HuH-7.5 (cell line): ENCODE data around the gene DHX16.

ENCODE experiments used
- DNase-seq: peaks from one replicate; pipeline ENCODE4 v3.0.0; 2011; ENCODE audit warnings: low spot score

The DHX16 gene

DNA sequence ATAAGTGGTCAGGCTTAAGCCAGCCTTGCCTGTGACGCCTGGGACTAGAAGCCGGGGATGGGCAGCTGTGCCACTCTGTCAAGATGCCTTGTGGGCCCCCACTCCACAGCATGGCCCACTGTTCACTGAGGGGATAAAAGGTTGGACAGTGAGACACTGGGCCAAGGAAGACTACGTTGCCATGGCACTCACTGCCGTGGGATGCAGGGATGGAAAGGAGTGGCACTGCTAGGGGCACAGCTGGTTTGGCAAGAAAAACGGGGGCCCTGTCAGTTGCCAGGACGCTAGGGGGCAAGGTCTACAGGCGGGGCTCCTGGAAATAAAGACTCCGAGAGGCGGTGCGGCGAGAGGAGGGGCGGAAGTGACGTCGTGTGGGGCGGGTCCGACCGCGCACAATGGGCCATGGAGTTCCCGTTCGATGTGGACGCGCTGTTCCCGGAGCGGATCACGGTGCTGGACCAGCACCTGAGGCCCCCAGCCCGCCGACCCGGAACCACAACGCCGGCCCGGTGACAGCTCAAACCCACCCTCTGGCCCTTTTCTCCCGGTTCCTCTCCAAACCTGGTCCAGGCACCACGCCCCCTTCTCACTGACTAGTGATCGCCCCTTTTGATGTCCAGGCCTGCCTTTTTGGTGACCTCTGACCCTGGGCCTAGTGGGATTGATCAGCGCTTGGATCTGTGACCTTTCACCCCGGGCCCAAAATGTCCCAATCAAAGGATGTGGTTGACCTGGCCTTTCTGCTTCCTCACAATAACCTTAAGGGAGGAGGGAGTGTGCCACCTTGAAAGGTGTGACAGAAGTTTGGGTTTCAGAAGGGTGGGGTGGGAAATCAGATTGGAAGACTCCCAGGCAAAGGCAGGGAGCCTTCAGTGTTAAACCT is 46.1 kb downstream of the DHX16 start, which contains the start of gene ATAT1:
Gene ATAT1 (plus strand): TSS at position 391 of the 883 bp plus-strand sequence.
- no peak for DNase-seq

DNA sequence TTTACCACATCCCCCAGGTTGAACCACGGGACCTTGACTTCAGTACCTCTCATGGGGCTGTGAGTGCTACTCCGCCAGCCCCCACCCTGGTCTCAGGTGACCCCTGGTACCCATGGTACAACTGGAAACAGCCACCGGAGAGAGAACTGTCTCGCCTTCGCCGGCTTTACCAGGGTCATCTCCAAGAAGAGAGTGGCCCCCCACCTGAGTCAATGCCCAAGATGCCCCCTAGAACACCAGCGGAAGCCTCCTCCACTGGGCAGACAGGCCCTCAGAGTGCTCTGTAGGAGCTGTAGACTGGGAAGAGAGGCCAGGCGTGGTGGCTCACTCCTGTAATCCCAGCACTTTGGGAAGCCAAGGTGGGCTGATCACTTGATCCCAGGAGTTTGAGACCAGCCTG is 47.3 kb downstream of the DHX16 start:
- DNase-seq = no peak

DNA sequence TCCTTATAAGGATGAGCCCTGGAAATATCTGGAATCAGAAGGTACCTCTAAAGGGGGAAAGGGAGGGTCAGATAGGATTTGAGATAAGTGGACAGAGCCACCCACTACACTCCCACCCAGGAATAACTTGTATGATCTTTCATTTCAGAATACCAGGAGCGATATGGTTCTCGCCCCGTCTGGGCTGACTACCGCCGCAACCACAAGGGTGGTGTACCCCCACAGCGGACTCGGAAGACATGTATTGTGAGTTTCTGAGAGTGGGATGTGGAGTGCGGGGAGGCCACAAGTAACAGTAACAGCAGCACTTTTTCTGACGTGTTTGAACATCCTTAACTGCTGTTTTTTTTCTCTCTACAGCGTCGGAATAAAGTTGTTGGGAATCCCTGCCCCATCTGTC is 53.2 kb downstream of the DHX16 start:
- DNase-seq = no peak

DNA sequence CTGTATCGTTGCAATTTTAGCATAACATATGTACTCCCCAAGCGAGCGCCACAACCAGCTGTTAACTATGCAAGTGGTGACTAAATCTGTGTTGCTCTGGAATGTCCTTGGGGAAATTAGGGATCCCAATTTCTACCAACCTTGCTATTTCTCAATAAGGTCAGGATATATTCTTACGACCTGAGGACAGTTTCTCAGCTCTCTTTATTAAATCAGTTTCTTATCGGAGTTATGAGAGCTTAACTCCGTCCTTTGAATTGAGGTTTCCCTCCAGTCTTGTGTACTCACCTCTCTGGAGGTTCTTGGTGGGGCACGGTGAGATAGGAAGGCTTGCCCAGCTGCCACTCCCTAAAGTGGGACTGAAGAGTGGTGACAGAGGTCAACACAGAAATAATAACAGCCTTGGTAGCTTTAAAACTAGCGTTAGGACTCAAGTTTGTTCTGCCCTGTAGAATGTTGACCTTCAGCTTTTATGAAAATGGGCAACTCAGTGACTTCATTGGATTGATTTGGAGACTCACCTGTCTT is 54.5 kb downstream of the DHX16 start:
- DNase-seq = no peak

DNA sequence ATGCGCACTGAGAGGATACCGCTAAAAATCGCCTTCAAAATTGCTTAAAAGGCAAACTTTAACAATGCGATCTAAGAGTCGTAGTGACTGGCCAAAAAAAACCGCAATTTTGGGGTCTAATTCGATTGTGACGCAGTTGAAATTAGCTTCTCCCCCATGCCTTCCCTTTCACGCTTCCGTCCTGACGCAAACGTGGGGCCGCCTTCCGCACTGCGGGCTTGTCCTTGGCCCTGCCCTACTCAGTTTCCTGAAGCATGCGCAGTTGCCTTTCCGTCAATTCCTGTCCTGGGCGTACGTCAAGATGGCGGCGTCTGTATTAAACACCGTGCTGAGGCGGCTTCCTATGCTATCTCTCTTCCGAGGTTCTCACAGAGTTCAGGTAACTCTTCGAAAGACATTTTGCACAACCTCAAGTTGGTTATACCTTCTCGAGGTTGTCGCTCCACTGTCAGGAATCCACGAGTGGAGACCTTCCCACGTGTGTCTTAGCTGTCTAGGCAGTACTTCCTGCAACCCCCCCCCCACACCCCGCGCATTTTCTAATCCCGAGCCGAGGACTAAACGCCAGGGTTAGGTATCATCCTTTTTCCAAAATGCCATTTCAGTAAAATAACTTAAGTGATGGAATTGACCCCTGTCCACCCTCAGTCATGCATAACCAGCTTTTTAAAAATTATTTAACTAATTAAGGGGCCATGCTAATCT is 55.1 kb downstream of the DHX16 start, which contains the start of gene MRPS18B:
Gene MRPS18B (plus strand): TSS at position 276 of the 705 bp plus-strand sequence. CDS start 26 bp downstream, at position 302.
- DNase-seq = peak; percentile 58

DNA sequence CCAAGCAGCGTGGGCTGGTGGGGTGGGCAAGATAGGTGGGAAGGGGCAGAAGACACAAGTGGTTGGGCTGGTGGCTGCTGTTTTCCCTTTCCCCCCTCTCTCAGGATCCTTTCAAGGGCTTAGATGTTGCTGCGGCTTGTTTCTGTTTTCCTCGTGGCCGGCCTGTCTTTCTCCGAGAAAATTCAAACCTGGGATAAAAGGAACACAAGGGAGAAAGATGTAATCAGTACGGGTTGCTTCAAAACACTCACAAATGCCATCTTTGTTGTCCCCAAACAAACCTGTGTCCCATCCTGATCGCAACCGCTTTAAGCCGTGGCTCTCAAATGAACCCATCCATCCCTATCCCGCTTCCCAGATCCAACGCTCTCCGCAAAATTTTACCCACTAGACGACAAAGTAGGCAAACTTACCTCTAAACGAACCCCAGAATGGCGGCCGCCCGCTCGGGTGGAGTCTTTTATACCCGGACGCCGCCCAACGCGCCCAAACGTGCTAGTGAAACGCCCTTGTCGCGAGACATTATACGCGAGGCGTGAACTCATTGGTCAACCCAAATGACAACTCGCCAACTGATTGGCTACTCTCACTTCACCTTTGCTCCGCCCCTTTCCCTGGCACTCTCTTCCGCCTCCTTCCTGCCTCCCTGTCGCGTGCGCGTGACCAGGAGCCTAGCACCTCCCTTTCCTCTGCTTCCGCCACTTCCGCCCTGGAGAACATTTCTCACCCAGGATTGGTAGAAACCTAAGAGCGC is 55.8 kb downstream of the DHX16 start, which contains the start of gene PPP1R10:
Gene PPP1R10 (minus strand): TSS at position 433 of the 754 bp plus-strand sequence. CDS start 7,299 bp downstream, outside the sequence.
- peak; percentile 72 for DNase-seq

DNA sequence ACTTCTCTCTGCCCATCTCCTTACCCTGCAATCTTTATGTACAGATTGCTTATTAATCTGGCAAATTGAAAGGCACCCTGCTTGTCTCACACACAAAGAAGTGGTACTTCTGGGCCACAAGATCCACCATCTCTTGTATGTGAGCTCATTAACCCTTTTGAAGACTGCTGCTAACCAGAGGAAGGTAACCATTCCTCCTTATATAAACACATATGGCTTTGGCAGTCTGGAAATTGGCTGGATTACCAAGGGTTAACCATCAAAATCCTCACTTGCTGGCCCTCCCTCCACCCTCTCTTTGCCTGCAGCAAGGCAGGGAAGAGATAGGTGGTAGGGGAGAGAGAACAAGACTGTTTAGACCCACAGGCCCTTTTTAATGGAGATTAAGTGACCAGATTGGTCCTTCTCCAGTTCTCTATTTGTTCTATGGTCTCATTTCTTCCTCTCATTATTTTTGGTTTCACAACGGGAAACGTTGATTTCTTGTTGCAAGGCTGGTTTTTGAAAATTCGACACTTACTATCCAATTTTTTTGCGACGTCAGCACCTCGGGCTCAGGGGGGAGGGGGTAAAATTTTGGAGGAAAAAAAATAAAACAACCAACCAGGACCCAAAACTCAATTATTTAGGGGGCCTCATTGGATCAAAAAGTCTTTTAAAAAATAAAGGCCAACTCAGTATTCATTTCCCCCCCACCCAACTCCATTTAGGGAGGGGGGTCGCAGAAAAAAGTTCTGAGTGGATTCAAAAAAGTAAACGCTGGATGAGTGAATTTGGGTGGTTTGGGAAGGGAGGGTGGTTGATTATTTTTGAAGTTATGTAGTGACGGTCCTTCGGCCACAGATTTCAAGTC is 56.6 kb downstream of the DHX16 start:
- no peak for DNase-seq

DNA sequence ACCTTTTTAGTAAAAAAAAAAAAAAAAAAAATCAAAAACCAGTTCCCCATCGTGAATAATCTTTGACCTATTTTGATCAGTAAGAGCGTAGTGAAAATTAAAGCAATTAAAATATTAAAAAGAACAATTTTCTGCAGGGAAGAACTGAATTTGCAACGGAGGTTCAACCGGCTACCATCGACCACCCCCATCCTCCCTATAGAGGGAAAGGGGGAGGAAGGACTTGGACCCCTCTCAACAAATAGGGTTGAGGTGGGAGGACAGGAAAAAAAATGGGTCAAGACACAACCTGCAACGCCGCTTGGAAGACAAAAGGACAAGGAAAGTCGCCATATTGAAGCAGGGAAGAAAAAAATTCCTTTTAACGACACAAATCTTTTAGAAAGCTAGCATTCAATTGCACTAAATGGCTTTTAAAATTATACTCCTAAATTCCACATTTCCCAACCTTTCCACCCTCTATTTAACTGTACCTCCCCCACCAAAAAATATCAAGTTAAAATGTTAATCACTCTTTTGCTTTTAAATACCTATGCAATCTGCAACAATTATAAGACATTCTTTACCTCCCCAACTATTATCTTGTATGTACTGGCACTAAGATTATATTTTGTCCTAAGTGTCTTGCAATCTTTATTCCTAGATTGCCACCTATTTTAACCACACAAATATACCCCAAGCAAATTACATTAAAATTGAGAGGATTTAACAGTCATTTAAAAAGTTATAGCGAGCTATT is 57.4 kb downstream of the DHX16 start:
- DNase-seq = no peak

DNA sequence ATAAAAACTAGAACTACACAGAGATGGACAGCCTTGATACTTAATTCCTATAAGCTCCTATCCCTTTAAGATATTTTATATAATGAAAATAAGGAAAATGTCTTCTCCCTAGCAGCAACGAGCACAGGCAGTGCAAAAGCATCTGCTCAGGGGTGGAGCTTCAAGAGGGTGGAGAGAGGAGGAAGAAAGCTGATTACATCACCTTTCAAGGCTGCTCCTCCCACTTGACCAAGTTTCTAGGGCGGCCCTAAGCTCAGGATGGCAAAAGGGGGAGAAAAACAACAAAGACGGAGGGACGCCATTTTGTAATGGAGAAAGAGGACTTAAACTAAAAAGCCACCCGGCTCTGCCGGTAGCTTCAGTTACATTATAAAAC is 58.0 kb downstream of the DHX16 start:
- DNase-seq = peak; percentile 47

DNA sequence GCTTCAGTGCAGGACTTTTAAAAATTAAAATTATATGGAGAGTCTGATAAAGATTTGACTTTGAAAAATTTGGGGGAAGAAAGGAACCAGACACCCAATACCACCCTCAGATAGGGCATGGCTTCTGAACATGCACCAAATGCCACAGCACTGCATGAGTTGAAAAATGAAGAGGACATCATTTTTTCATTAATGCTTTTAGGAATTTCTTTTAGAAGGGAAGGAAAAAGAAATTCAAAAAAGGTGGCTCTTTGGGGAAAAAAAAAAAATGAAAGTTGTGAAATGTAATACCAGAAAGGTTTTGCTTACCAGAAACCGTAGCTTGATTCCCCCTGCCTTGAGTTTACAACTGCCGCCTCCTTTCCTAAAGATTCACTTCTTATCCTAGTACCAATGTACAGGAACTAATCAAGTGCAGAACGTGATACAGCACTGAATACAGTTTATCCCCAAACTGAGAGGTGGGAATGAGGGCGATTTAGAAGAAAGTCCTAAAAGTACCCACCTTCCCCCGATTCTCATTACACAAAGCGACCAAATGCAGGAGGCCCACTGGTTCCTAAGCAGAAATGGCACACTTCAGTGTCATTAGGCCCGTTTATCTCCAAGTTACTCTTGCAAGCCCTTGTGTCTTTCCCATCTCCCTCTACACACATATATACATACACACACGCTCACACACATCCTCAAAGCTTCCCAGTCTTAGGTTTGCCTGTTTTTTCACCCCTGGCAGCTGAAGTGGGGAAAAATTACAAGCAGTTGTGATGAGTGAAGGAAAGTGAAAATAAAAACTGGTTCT is 58.6 kb downstream of the DHX16 start:
- DNase-seq = no peak

DNA sequence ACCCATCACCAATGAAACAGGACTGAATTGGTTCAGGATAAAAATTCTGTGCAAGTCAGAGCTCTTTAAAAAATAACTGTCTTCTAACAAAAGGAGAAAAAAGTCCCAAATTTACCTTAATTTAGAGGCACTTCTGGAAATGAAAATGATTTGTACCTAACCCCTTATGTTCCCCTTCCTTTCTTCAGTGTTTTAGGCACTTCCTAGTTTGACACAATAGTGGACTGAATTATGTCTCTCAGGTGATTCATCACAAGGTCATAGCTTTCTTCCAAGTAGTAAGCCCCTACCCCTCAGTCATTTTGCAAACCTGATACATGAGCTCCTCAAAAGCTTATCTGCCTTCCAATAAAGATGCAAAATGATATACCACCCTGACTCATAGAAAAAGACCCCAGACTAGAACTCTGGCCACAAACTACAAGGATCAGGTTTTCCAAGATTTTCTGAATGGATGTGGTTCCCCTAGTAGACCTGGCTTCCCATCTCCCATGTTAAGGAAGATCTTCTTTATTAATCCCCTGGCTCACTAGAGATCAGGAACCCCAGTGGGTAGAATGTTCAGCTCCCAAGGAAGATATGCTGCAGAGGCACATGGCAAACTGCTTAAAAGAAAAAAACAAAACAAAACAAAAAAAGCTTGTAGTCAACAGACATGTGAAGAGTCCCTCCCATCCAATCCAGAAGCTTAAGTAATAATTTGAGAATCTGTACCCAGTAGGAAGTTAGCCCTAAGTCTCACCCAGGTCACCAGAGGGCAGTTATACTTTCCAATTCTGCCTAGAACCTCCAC is 59.4 kb downstream of the DHX16 start:
- no peak for DNase-seq

DNA sequence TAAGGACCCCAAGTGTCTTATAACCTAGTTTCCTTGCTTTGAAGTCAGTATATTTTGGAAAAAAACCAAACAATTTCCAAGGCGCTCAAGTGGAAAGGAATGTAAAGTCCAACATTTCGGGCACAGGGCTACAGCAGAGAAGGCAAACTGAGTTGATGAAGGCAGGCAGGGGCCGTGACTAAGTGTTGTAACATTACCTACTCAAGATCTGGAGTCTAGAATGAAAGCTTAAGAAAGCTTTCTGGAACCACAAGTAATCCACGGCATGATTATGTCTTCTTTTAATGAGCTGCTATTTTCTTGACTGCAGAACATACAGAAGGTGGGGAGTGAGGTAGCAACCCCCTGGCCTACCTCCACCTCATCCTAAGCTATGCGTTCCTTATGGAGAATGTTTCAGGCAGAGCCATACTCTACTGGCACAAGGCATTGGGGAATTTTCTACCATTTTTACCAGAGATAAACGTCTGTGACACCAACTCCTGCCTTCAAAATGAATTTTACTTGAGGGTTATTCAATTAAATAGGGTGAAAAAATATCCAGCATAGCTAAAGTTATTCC is 60.0 kb downstream of the DHX16 start:
- no peak for DNase-seq

DNA sequence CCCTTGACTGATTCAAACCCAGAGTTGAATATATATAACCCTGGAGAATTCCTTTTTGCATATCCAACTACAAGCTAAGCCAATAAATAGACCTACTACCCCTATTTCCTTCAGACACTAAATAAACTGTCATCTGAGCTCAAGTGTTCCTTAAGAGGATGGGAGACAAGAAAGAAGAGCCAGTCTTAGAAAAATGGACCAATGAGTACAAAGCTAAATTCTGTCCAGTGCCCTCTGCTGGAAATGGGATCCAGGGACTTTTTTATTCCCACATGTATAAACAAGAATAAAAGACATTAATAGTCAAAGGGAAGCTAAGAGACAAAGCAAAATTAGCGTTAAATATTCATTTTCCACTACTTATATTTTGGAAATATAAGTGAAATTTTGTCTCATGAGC is 60.6 kb downstream of the DHX16 start:
- DNase-seq = no peak

DNA sequence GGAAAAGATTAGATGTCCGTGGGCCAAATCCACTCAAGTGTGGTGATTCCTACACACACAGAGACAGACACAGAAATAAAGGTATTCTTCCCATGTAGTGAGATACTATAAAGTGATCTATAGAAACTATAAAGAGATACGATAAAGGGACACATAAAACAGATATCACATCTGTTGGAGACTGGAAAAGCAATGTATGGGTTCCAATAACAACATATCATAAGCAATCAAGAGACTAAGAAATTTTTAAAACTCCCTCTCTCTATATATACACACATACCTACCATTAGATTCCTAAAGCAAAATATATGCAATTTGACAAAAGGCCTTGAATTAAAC is 61.0 kb downstream of the DHX16 start:
- DNase-seq = no peak

DNA sequence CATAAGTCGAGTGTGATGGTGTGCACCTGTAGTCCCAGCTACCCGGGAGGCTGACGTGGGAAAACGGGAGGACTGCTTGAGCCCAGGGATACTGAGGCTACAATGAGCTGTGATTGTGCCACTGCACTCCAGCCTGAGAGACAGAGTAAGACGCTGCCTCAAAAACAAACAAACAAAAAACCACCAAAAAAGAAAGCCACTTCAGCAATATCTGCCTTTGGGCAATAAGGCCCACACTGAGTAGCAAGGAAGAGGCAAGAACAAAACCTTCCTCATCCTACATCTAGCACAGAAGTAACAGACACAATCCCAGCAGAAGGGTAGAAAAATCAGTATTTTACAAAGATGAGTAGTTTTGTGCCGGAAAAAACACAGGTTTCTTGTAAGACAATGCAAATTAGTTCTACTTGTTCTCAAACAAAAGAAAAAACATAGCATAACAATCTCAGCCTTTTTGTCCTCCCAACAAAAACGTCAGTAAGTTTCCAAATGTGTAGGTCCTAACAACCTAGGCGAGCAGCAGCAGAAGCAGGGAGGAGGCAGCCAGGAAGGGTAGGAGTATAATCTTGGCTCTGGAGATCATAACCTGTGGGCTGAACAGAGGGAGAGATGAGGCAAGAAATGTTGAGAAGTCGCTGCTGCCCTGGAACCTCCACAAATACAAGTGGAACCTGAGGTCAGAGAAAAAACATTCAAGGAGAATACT is 61.5 kb downstream of the DHX16 start:
- no peak for DNase-seq

DNA sequence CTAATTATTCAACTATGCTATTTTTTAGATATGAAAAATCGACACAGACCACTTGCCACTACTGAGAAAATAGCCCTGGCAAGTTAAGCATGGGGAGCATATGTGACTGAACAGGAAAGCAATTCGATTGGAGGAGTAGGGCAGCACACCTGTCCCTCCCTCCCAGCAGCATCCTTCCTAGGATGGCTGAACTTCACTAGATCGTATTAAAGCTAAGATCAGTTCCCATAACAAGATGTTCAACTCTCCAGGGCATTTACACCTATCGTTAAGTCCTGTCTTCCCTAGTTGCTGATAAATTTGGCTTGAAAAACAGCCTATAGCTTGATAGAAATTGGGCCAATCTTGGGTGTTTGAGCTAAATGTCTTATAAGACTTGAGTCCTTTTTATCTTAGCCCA is 62.7 kb downstream of the DHX16 start:
- no peak for DNase-seq

DNA sequence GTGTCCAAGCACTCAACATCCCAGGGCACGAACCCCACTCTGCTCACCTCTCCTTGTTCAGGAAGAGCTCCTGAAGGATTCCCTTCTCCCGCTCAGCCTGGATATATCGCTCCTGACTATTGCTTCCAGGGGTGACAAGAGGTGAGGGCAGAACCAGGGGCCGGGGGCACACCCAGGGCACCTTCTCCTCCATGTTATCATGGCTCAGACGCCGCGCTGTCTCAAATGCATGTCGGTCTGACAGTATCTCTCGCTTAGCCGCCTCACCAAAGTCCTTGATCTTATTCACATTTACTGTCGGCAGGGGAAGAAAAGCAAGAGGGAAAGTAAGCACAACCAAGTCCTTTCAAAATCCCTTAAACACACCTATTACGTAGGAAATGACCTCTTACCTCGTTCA is 68.8 kb downstream of the DHX16 start:
- DNase-seq = no peak
